Lower lobe of right lung (tissue), 2 donors: ENCODE measurements around the gene EPHA3. TPM values are rescaled to one million over a fixed set of nuclear protein-coding genes. Genes with fewer than 3 reads are reported as not detected.

ENCODE experiments used
- ATAC-seq, 2 donors: fragments of 200-7000 bp; cut with Tn5 transposase; one replicate each; pipeline ENCODE4 v1.9.1; 2020 to 2022; ENCODE audit warnings: mild to moderate bottlenecking in 2 of 2, moderate library complexity in 2 of 2
- DNase-seq: peaks from one replicate; pipeline ENCODE4 v3.0.0-alpha.2; 2020
- H3K27ac ChIP-seq: fragments of 200-600 bp; one replicate; pipeline ENCODE4 v1.8.0; 2022
- H3K27me3 ChIP-seq: fragments of 200-600 bp; one replicate; pipeline ENCODE4 v1.8.0; 2022; ENCODE audit warnings: low read depth
- H3K36me3 ChIP-seq: fragments of 200-600 bp; one replicate; pipeline ENCODE4 v1.8.0; 2022; ENCODE audit warnings: mild to moderate bottlenecking
- H3K4me1 ChIP-seq: fragments of 200-600 bp; one replicate; pipeline ENCODE4 v1.8.0; 2022
- H3K4me3 ChIP-seq: fragments of 200-600 bp; one replicate; pipeline ENCODE4 v1.8.0; 2022; ENCODE audit warnings: mild to moderate bottlenecking
- H3K9me3 ChIP-seq: fragments of 200-600 bp; one replicate; pipeline ENCODE4 v1.8.0; 2022
- CTCF ChIP-seq: fragments of 200-600 bp; IDR thresholded peaks from one replicate; pipeline ENCODE4 v1.8.0; 2022; ENCODE audit warnings: antibody characterized with exemption, mild to moderate bottlenecking
- intact Hi-C: fragments of 100-400 bp; cut with DNase I; formaldehyde crosslinking; loops from one replicate; pipeline ENCODE4 v1.11.0; 2022
- total RNA-seq: library from RNA; stranded (reverse); fragmentation: NEBNext Ultra II Directional; extraction: Animal tissue kit (Norgen Biotek cat#: 25700); gene quantifications from one replicate; pipeline ENCODE4 v1.2.1, GENCODE V29; 2021
- donor health status: DM: no; HTN: yes; CAD: no; lungs with severe emphysema.

Gene EPHA3
- total RNA-seq, 1 donor from 2014 or later, result 1.4 TPM

- Histone ChIP-seq H3K27me3 (no peaks in the 10 kb centered on the region), H3K4me1 (no peaks in the 10 kb centered on the region), H3K9me3 (no peaks in the 10 kb centered on the region), H3K36me3 (no peaks in the 10 kb centered on the region), H3K4me3 (no peak overlapping the region), H3K27ac (no peak overlapping the region)
- no peak for DNase-seq
- TF ChIP-seq CTCF, result no peak
- intact Hi-C loops, result no loop called here
- no peak for ATAC-seq
Measured at GRCh38 chr3:89180334-89180733, 72.9 kb downstream of the EPHA3 start.

GRCh38 chr3:89182056-89182455, 74.6 kb downstream of the EPHA3 start:
- no peak for TF ChIP-seq CTCF
- no peaks in the 10 kb centered on the region for H3K36me3 ChIP-seq
- intact Hi-C loops, result no loop called here
- no peak overlapping the region for H3K4me3 ChIP-seq
- no peak overlapping the region for H3K27ac ChIP-seq
- no peaks in the 10 kb centered on the region for H3K9me3 ChIP-seq
- ATAC-seq, result no peak
- H3K27me3 ChIP-seq, result no peaks in the 10 kb centered on the region
- no peaks in the 10 kb centered on the region for H3K4me1 ChIP-seq
- no peak for DNase-seq

DNA sequence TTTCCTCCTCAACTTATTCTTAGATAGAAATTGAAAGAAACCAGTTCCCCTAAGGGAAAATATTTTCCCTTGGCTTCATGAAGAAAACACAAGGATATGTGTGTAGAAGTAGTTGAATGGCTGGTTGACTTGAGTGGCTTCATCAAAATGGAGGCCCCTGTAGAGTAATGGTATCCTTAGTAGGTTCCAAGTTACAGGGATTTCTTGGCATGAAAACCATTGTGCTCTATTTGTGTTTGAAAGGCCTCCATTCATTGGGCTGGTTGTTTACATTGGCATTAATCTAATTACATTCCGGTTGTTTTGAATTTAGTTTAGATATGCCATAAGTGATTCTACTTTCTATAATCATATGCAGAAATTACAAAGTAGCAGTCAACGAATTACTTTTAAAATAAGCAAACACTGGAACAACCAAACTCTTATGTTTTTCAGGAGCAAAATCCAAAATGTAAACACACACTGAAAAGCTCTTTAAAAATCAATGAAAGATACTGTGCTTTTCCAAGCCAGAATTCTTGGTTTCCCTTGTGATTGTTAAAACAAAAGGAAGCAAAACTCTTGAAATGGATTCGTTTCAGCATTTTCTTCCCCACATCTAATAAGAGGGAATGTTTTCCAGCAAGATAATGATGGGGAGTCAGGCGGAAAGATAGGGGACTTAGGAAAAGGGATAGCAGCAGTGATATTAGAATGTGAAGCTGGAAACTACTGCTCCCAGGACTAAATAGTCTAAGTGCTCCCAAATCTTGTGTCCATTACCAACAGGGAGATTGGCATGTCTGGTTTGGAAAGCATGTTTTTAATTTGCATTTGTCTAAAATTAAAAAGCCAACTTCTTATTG, 77.0 kb downstream of the EPHA3 start:
- ATAC-seq (no peak), DNase-seq (no peak)
- H3K4me1 ChIP-seq, result no peaks in the 10 kb centered on the region
- no peaks in the 10 kb centered on the region for H3K27me3 ChIP-seq
- no peaks in the 10 kb centered on the region for H3K9me3 ChIP-seq
- intact Hi-C loops, result no loop called here
- no peak for TF ChIP-seq CTCF
- H3K4me3 ChIP-seq, result no peak overlapping the region
- no peaks in the 10 kb centered on the region for H3K36me3 ChIP-seq
- no peak overlapping the region for H3K27ac ChIP-seq

GRCh38 chr3:89186456-89186855, 79.0 kb downstream of the EPHA3 start:
- H3K4me3 ChIP-seq, result no peak overlapping the region
- H3K36me3 ChIP-seq, result no peaks in the 10 kb centered on the region
- no peak for ATAC-seq
- H3K9me3 ChIP-seq, result no peaks in the 10 kb centered on the region
- no peak for TF ChIP-seq CTCF
- no peak overlapping the region for H3K27ac ChIP-seq
- H3K27me3 ChIP-seq, result no peaks in the 10 kb centered on the region
- no peak for DNase-seq
- H3K4me1 ChIP-seq, result no peaks in the 10 kb centered on the region
- intact Hi-C loops, result no loop called here

DNA sequence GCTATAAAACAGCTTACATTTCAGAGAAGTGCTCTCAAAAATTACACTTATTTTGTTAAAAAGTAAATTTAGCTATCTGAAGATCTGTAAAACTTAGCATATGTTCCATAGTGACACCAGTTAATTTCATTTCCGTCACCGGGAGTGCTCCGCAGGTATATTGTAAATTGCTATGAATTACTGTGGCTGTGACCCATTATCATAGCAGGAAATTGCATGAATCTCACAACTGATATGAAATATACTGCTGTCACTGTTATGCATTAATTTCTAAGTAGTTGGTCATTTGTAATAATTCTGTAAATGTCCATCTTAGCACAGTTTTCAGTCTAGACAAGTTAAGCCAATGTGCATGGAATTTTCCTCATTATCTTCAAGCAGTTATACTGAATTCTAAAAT, 91.2 kb downstream of the EPHA3 start:
- intact Hi-C loops, result no loop called here
- ATAC-seq, result no peak
- H3K27ac ChIP-seq, result no peak overlapping the region
- H3K36me3 ChIP-seq, result no peaks in the 10 kb centered on the region
- H3K9me3 ChIP-seq, result peaks cover 4% of the 10 kb centered on the region
- H3K27me3 ChIP-seq, result no peaks in the 10 kb centered on the region
- no peak for DNase-seq
- H3K4me1 ChIP-seq, result no peaks in the 10 kb centered on the region
- no peak for TF ChIP-seq CTCF
- no peak overlapping the region for H3K4me3 ChIP-seq
